IMR-90 (cell line): ENCODE results near the gene ITPR2. TPM values are rescaled to one million over a fixed set of nuclear protein-coding genes. Genes with fewer than 3 reads are reported as not detected.

Source experiments
- ATAC-seq: fragments of 200-7000 bp; cut with Tn5 transposase; 2 replicates; pipeline ENCODE4 v1.9.1; 2020; ENCODE audit warnings: low read depth, mild to moderate bottlenecking, moderate library complexity
- BruUV-seq: library from RNA; stranded (reverse); fragments of 400-500 nt; replicated peaks from 2 replicates; lab custom pipeline; 2021; lab: Mats Ljungman, UMichigan
- CTCF ChIA-PET: fragments of 300-600 bp; formaldehyde crosslinking; extraction: SDS; loops from one replicate; lab custom pipeline; 2021; ENCODE audit warnings: antibody characterized with exemption; lab: Yijun Ruan, JAX
- POLR2A ChIA-PET: fragments of 300-600 bp; sonication (Branson Sonifier 250); formaldehyde crosslinking; loops from one replicate; lab custom pipeline; 2022; ENCODE audit warnings: antibody characterized with exemption; ENCODE audit not compliant: unreplicated experiment; lab: Charles Lee
- DNase-seq: peaks from one replicate; pipeline ENCODE4 v3.0.0; 2013
- H2AFZ ChIP-seq: replicated peaks from 2 replicates; pipeline ENCODE3; 2013; ENCODE audit warnings: low read length, mild to moderate bottlenecking; ENCODE audit not compliant: poor library complexity
- H2AK5ac ChIP-seq: 2 replicates; pipeline ENCODE4 v1.6.1; 2013; ENCODE audit warnings: low read depth, low read length, inconsistent platforms
- H2AK9ac ChIP-seq: replicated peaks from 2 replicates; pipeline ENCODE3; 2013; ENCODE audit warnings: mild to moderate bottlenecking, low read depth, low read length, moderate library complexity; ENCODE audit not compliant: poor library complexity
- H2BK120ac ChIP-seq: 2 replicates; pipeline ENCODE4 v1.6.1; 2013; ENCODE audit warnings: low read depth, low read length, inconsistent platforms
- H2BK15ac ChIP-seq: 3 replicates; pipeline ENCODE4 v1.6.1; 2013; ENCODE audit warnings: low read depth, low read length, inconsistent platforms
- H2BK20ac ChIP-seq: 2 replicates; pipeline ENCODE4 v1.6.1; 2013; ENCODE audit warnings: low read depth, mild to moderate bottlenecking, inconsistent platforms, low read length, moderate library complexity
- H2BK5ac ChIP-seq: 2 replicates; pipeline ENCODE4 v1.6.1; 2013; ENCODE audit warnings: mild to moderate bottlenecking, low read depth, low read length, inconsistent platforms; ENCODE audit not compliant: poor library complexity, severe bottlenecking
- H3K14ac ChIP-seq: replicated peaks from 2 replicates; pipeline ENCODE4 v1.6.1; 2013; ENCODE audit warnings: low read depth, low read length, inconsistent platforms
- H3K18ac ChIP-seq: 2 replicates; pipeline ENCODE4 v1.6.1; 2013; ENCODE audit warnings: low read depth, low read length, control low read depth
- H3K23ac ChIP-seq: 2 replicates; pipeline ENCODE4 v1.6.1; 2013; ENCODE audit warnings: low read depth, low read length, inconsistent platforms
- H3K27ac ChIP-seq: 2 replicates; pipeline ENCODE4 v1.5.1; 2013; ENCODE audit warnings: mild to moderate bottlenecking, control low read depth, low read length; ENCODE audit not compliant: insufficient read depth
- H3K27me3 ChIP-seq: 2 replicates; pipeline ENCODE4 v1.6.1; 2013; ENCODE audit warnings: low read length; ENCODE audit not compliant: control insufficient read depth, insufficient read depth
- H3K36me3 ChIP-seq: 2 replicates; pipeline ENCODE4 v1.6.1; 2013; ENCODE audit warnings: low read length, mixed read lengths; ENCODE audit not compliant: control insufficient read depth, insufficient read depth
- H3K4ac ChIP-seq: 2 replicates; pipeline ENCODE4 v1.6.1; 2013; ENCODE audit warnings: low read depth, low read length, inconsistent platforms
- H3K4me1 ChIP-seq: 2 replicates; pipeline ENCODE4 v1.6.1; 2013; ENCODE audit warnings: low read length, mixed read lengths; ENCODE audit not compliant: control insufficient read depth, insufficient read depth
- H3K4me2 ChIP-seq: 2 replicates; pipeline ENCODE4 v1.6.1; 2013; ENCODE audit warnings: low read depth, mild to moderate bottlenecking, control low read depth, low read length, moderate library complexity
- H3K4me3 ChIP-seq: 2 replicates; pipeline ENCODE4 v1.5.1; 2013; ENCODE audit warnings: low read depth, mild to moderate bottlenecking, control low read depth, low read length, moderate library complexity; ENCODE audit not compliant: insufficient read depth
- H3K56ac ChIP-seq: 2 replicates; pipeline ENCODE4 v1.6.1; 2013; ENCODE audit warnings: low read length, inconsistent platforms; ENCODE audit not compliant: insufficient read depth; ENCODE audit errors: extremely low read depth
- H3K79me1 ChIP-seq, 2 experiments: 2 replicates each; pipeline ENCODE4 v1.6.1; 2013; ENCODE audit warnings: low read length in 2 of 2, inconsistent platforms in 1 of 2, low read depth in 1 of 2
- H3K9ac ChIP-seq: 2 replicates; pipeline ENCODE4 v1.6.1; 2013; ENCODE audit warnings: low read depth, low read length, control low read depth
- H3K9me1 ChIP-seq: 2 replicates; pipeline ENCODE4 v1.6.1; 2013; ENCODE audit warnings: low read length, inconsistent platforms; ENCODE audit not compliant: insufficient read depth
- H3K9me3 ChIP-seq: 2 replicates; pipeline ENCODE4 v1.6.1; 2013; ENCODE audit warnings: low read length; ENCODE audit not compliant: control insufficient read depth, insufficient read depth
- H4K20me1 ChIP-seq: 2 replicates; pipeline ENCODE4 v1.6.1; 2013; ENCODE audit warnings: low read length, inconsistent platforms; ENCODE audit not compliant: insufficient read depth
- H4K5ac ChIP-seq: 2 replicates; pipeline ENCODE4 v1.6.1; 2013; ENCODE audit warnings: mild to moderate bottlenecking, low read depth, low read length, control low read depth
- H4K8ac ChIP-seq, 2 experiments: 2 replicates each; pipeline ENCODE4 v1.6.1; 2013; ENCODE audit warnings: low read depth in 2 of 2, low read length in 2 of 2, control low read depth in 1 of 2, inconsistent platforms in 1 of 2
- H4K91ac ChIP-seq: 2 replicates; pipeline ENCODE4 v1.6.1; 2013; ENCODE audit warnings: low read depth, low read length, inconsistent platforms; ENCODE audit not compliant: insufficient read depth
- BHLHE40 ChIP-seq: fragments of 150-350 bp; IDR thresholded peaks from 2 replicates; pipeline ENCODE4 v1.6.1; 2016; ENCODE audit warnings: mild to moderate bottlenecking, low read depth, low read length
- CEBPB ChIP-seq: IDR thresholded peaks from 2 replicates; pipeline ENCODE4 v1.6.1; 2012; ENCODE audit warnings: low read depth, low read length, improper control_type of control experiment
- CHD1 ChIP-seq: IDR thresholded peaks from 2 replicates; pipeline ENCODE4 v1.6.1; 2012; ENCODE audit warnings: low read depth, low read length, improper control_type of control experiment
- CTCF ChIP-seq: conservative IDR thresholded peaks from 2 replicates; pipeline ENCODE4 v1.5.1; 2012; ENCODE audit warnings: mild to moderate bottlenecking, low read depth, low read length, improper control_type of control experiment
- MAZ ChIP-seq: IDR thresholded peaks from 2 replicates; pipeline ENCODE4 v1.6.1; 2012; ENCODE audit warnings: low read depth, mild to moderate bottlenecking, low read length, improper control_type of control experiment, moderate library complexity, borderline replicate concordance
- MXI1 ChIP-seq: IDR thresholded peaks from 2 replicates; pipeline ENCODE4 v1.6.1; 2012; ENCODE audit warnings: low read depth, mild to moderate bottlenecking, low read length, moderate library complexity, borderline replicate concordance
- NFE2L2 ChIP-seq: fragments of 150-350 bp; IDR thresholded peaks from 2 replicates; pipeline ENCODE4 v1.6.1; 2016; ENCODE audit warnings: low read depth, mild to moderate bottlenecking, low read length
- POLR2A ChIP-seq: IDR thresholded peaks from 2 replicates; pipeline ENCODE4 v1.6.1; 2012; ENCODE audit warnings: mild to moderate bottlenecking, low read depth, low read length
- RFX5 ChIP-seq: IDR thresholded peaks from 2 replicates; pipeline ENCODE4 v1.8.0; 2012; ENCODE audit warnings: low read depth, mild to moderate bottlenecking, low read length, moderate library complexity
- SMC3 ChIP-seq: fragments of 150-350 bp; IDR thresholded peaks from 2 replicates; pipeline ENCODE4 v1.6.1; 2016; ENCODE audit warnings: low read depth, mild to moderate bottlenecking, antibody characterized with exemption, low read length, moderate library complexity
- USF2 ChIP-seq: fragments of 150-350 bp; IDR thresholded peaks from 2 replicates; pipeline ENCODE4 v1.6.1; 2017; ENCODE audit warnings: mild to moderate bottlenecking, antibody characterized with exemption, low read length, low read depth
- WGBS, 2 experiments: methylation state at CpG; one replicate each; pipeline versions ENCODE4 v1.1.5 to v1.1.7; 2013; ENCODE audit warnings: missing lambda C conversion rate in 2 of 2; ENCODE audit not compliant: insufficient read length in 1 of 2; ENCODE audit errors: extremely low coverage in 2 of 2; 5-methylcytosine and 5-hydroxymethylcytosine counted together
- dilution Hi-C: fragments of 300-500 bp; cut with HindIII; formaldehyde crosslinking; loops from one replicate; pipeline ENCODE4 v1.14.3; 2018; ENCODE audit warnings: low sequenced_read_pairs; ENCODE audit not compliant: unreplicated experiment
- in situ Hi-C: fragments of 300-500 bp; cut with MboI; formaldehyde crosslinking; loops from 3 replicates; pipeline ENCODE4 v1.14.3; 2019; ENCODE audit warnings: low sequenced_read_pairs, inconsistent platforms, mixed read lengths
- intact Hi-C: fragments of 100-400 bp; cut with micrococcal nuclease; formaldehyde crosslinking; loops from 2 replicates; pipeline ENCODE4 v1.10.0; 2022
- polyA plus RNA-seq, 3 experiments: library from polyadenylated mRNA; depleted of rRNA; stranded (reverse); fragments of >200 nt; gene quantifications; 2 replicates each; pipeline ENCODE4 v1.2.3, GENCODE V29; 2012; ENCODE audit warnings: low replicate concordance in 1 of 3
- total RNA-seq: library from RNA; depleted of rRNA; stranded (reverse); fragments of >200 nt; gene quantifications from 2 replicates; pipeline ENCODE4 v1.2.3, GENCODE V29; 2012

Gene ITPR2
- total and polyA plus RNA-seq, 2 of the 4 experiments (the other 2 are of a cell fraction), result 1.2 to 9.0 TPM

- Histone ChIP-seq H4K20me1 (no peaks in the 10 kb centered on the region; the same call in 1 of the 2 replicates), H3K9me1 (peaks cover 3% of the 10 kb centered on the region; the same call in 1 of the 2 replicates), H2BK120ac (no peak overlapping the region), H4K91ac (no peak overlapping the region), H2AK9ac (no peak overlapping the region), H3K9ac (no peak overlapping the region), H2BK20ac (no peak overlapping the region), H3K4me1 (peaks cover 2% of the 10 kb centered on the region; the same call in 1 of the 2 replicates), H3K18ac (no peak overlapping the region), H3K4ac (no peak overlapping the region), H3K36me3 (no peaks in the 10 kb centered on the region), H3K14ac (no peak overlapping the region), H4K5ac (no peak overlapping the region), H3K56ac (no peak overlapping the region), H3K9me3 (no peaks in the 10 kb centered on the region), H3K27me3 (no peaks in the 10 kb centered on the region), H3K79me1 (no peaks in the 10 kb centered on the region), H4K8ac (no peak overlapping the region), H3K4me3 (no peak overlapping the region), H2AK5ac (no peak overlapping the region), H2AFZ (no peak overlapping the region), H2BK15ac (no peak overlapping the region), H3K23ac (no peak overlapping the region), H2BK5ac (no peak overlapping the region), H3K4me2 (no peak overlapping the region), H3K27ac (no peak overlapping the region)
- ChIA-PET POLR2A (no interaction called here), CTCF (no interaction called here)
- in situ Hi-C loops (no loop called here), dilution Hi-C loops (no loop called here), intact Hi-C loops (no loop called here)
- 60% methylated on average over 1 of the region's 6 CpGs; no CpG with 5 or more reads in 1 of the 2 experiments for WGBS, 2 experiments
- no TSS peak for BruUV-seq
- DNase-seq, result no peak
- no peak for TF ChIP-seq MXI1
- no peak for TF ChIP-seq USF2
- no peak for TF ChIP-seq SMC3
- no peak for TF ChIP-seq POLR2A
- no peak for TF ChIP-seq CHD1
- no peak for TF ChIP-seq RFX5
- no peak for TF ChIP-seq MAZ
- TF ChIP-seq BHLHE40, result no peak
- TF ChIP-seq NFE2L2, result no peak
- no peak for TF ChIP-seq CEBPB
- no peak for TF ChIP-seq CTCF
- no peak for ATAC-seq
These were observed 91.3 kb downstream of the ITPR2 start for GRCh38 chr12:26741584-26742227.
